Upper lobe of left lung (tissue), 6 donors: ENCODE measurements around the gene VAT1L. TPM values are rescaled to one million over a fixed set of nuclear protein-coding genes. Genes with fewer than 3 reads are reported as not detected.

Experiments used
- ATAC-seq, 2 donors: fragments of 200-7000 bp; cut with Tn5 transposase; one replicate each; pipeline ENCODE4 v1.9.1; 2022; ENCODE audit warnings: mild to moderate bottlenecking in 2 of 2, moderate library complexity in 2 of 2; ENCODE audit not compliant: low FRiP score in 2 of 2
- DNase-seq, 2 donors: peaks; one replicate each; pipeline ENCODE4 v3.0.0-alpha.2; 2019 to 2020
- H3K27ac ChIP-seq, 4 donors: fragments of 200-600 bp; sonication (generic); one replicate each; pipeline ENCODE4 v1.5.1; 2016 to 2019
- H3K27me3 ChIP-seq, 4 donors: fragments of 200-600 bp; sonication (generic); one replicate each; pipeline ENCODE4 v1.5.1; 2017 to 2019
- H3K36me3 ChIP-seq, 4 donors: fragments of 200-600 bp; sonication (generic); one replicate each; pipeline ENCODE4 v1.5.1; 2016 to 2019
- H3K4me1 ChIP-seq, 4 donors: fragments of 200-600 bp; sonication (generic); one replicate each; pipeline ENCODE4 v1.5.1; 2018 to 2019
- H3K4me3 ChIP-seq, 4 donors: fragments of 200-600 bp; sonication (generic); one replicate each; pipeline ENCODE4 v1.5.1; 2017 to 2019; ENCODE audit warnings: mild to moderate bottlenecking in 2 of 4, moderate library complexity in 1 of 4
- H3K9me3 ChIP-seq, 4 donors: fragments of 200-600 bp; sonication (generic); one replicate each; pipeline ENCODE4 v1.5.1; 2018 to 2019
- CTCF ChIP-seq, 6 experiments: fragments of 450-650 bp in 4 of 6; fragments of 200-600 bp in 2 of 6; sonication (generic) in 2 of 6; IDR thresholded peaks; one replicate each; pipeline ENCODE4 v1.5.1; 2016 to 2019; ENCODE audit warnings: antibody characterized with exemption in 6 of 6
- EP300 ChIP-seq, 4 donors: sonication (generic); formaldehyde crosslinking; IDR thresholded peaks; one replicate each; pipeline ENCODE4 v1.5.1; 2017; ENCODE audit warnings: antibody characterized with exemption in 4 of 4, control low read depth in 2 of 4
- POLR2A ChIP-seq, 4 donors: fragments of 450-650 bp; IDR thresholded peaks; one replicate each; pipeline ENCODE4 v1.5.1; 2016 to 2017; ENCODE audit warnings: antibody characterized with exemption in 4 of 4, mild to moderate bottlenecking in 2 of 4
- POLR2AphosphoS5 ChIP-seq, 2 donors: sonication (generic); formaldehyde crosslinking; IDR thresholded peaks; one replicate each; pipeline ENCODE4 v1.5.1; 2017; ENCODE audit warnings: antibody characterized with exemption in 2 of 2
- WGBS, 2 donors: methylation state at CpG; one replicate each; pipeline ENCODE4 v1.1.5; 2017 to 2018; 5-methylcytosine and 5-hydroxymethylcytosine counted together
- total RNA-seq, 6 donors: library from RNA; depleted of rRNA in 4 of 6; stranded (reverse); fragments of >200 nt in 4 of 6; gene quantifications; one replicate each; pipeline versions ENCODE4 v1.1.0 to v1.2.1, GENCODE V29; 2016 to 2021
- donor health status: DM: no; HTN: no; CAD: no; lungs with moderate emphysema.
- donor health status: DM: no; HTN: yes; CAD: no; lungs with severe emphysema.

VAT1L gene
- under 1 TPM in 4 of 6 donors, not detected in 2; under 0.01 to 0.59 (median 0.27) TPM for total RNA-seq

GRCh38 chr16:77788181-77789084 lies at the start of gene VAT1L:
VAT1L (plus strand) TSS chr16:77788564; CDS start chr16:77788683, 119 bp downstream.
- H3K27me3 ChIP-seq: peaks cover 0 to 24% (median 12%) of the 10 kb centered on the region in 4 donors
- H3K4me3 ChIP-seq: peak within 1 kb of the TSS; percentile 28 to 48 (median 40)
- no peaks in the 10 kb centered on the region for H3K9me3 ChIP-seq
- ATAC-seq: peak in 1 of 2 donors; percentile 84
- peaks cover 11 to 17% (median 15%) of the 10 kb centered on the region in 4 donors for H3K4me1 ChIP-seq
- no peaks in the 10 kb centered on the region for H3K36me3 ChIP-seq
- 0 to 1% methylated on average over 1 to 66 of the region's 78 CpGs for WGBS, 2 donors
- peak in 1 of 2 donors; percentile 86 for DNase-seq
- TF ChIP-seq POLR2AphosphoS5 (IDR thresholded peaks at IDR 0.05) (no peak), EP300 (IDR thresholded peaks at IDR 0.05) (no peak), CTCF (IDR thresholded peaks at IDR 0.05) (no peak), POLR2A (IDR thresholded peaks at IDR 0.05) (no peak)
- H3K27ac ChIP-seq: no peak within 1 kb of the TSS

DNA sequence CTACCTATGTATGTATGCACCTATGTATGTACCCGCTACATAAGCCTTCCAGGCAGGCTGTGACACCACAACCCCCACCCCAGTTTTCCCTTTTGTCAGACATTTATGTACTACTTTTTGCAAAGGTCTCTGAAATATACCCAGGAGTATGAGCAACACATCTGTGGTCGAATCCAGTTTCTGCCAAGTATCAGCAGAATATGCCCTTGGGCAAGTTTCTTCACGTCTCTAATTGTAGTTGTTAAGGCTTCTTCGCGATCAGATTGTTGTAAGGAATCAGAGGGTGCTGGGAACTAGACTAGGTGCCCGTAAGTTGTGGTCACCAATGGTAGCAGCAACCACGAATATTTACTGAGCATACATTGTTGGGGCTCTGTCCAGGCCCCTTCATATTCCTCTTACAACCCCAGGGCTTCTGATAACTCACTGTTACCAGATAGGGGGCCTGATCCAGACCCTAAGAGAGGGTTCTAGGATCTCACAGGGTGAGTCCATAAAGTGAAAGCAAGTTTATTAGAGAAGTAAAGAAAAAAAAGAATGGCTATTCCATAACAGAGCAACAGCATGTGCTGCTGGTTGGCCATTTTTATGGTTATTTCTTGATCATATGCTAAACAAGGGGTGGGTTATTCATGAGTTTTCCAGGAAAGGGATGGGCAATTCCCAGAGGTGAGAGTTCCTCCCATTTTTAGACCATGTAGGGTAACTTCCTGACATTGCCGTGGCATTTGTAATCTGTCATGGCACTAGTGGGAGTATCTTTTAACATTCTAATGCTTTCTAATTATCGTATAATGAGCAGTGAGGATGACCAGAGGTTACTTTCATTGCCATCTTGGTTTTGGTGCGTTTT lies 49.4 kb upstream of the VAT1L start:
- H3K9me3 ChIP-seq: no peaks in the 10 kb centered on the region
- no peak overlapping the region for H3K4me3 ChIP-seq
- H3K4me1 ChIP-seq: no peaks in the 10 kb centered on the region
- H3K27me3 ChIP-seq: no peaks in the 10 kb centered on the region
- TF ChIP-seq POLR2A (IDR thresholded peaks at IDR 0.05) (no peak), POLR2AphosphoS5 (IDR thresholded peaks at IDR 0.05) (no peak)
- whole genome bisulfite sequencing, 2 donors: 79 to 89% methylated on average over 10 of the region's 10 CpGs
- no peak overlapping the region for H3K27ac ChIP-seq
- no peak for ATAC-seq
- H3K36me3 ChIP-seq: no peaks in the 10 kb centered on the region
- DNase-seq: no peak

GRCh38 chr16:77739559-77739892 lies 48.8 kb upstream of the VAT1L start:
- no peak for ATAC-seq
- 80 to 90% methylated on average over 1 of the region's 1 CpG for WGBS, 2 donors
- TF ChIP-seq POLR2AphosphoS5 (IDR thresholded peaks at IDR 0.05) (no peak), CTCF (IDR thresholded peaks at IDR 0.05) (no peak), POLR2A (IDR thresholded peaks at IDR 0.05) (no peak), EP300 (IDR thresholded peaks at IDR 0.05) (no peak)

GRCh38 chr16:77744141-77744540 lies 44.2 kb upstream of the VAT1L start:
- ATAC-seq: no peak
- no peak for TF ChIP-seq CTCF (IDR thresholded peaks at IDR 0.05)
- TF ChIP-seq POLR2A (IDR thresholded peaks at IDR 0.05): no peak
- no peak for TF ChIP-seq EP300 (IDR thresholded peaks at IDR 0.05)
- no peak for TF ChIP-seq POLR2AphosphoS5 (IDR thresholded peaks at IDR 0.05)
- no peak overlapping the region for H3K4me3 ChIP-seq
- no peak overlapping the region for H3K27ac ChIP-seq
- no peaks in the 10 kb centered on the region for H3K27me3 ChIP-seq
- H3K4me1 ChIP-seq: no peaks in the 10 kb centered on the region
- no peaks in the 10 kb centered on the region for H3K9me3 ChIP-seq
- WGBS, 2 donors: 62 to 76% methylated on average over 4 of the region's 4 CpGs
- no peak for DNase-seq
- no peaks in the 10 kb centered on the region for H3K36me3 ChIP-seq

More at GRCh38 chr16:77739559-77739892, 48.8 kb upstream of the VAT1L start:
- no peak for DNase-seq
- H3K27ac ChIP-seq: no peak overlapping the region
- H3K4me3 ChIP-seq: no peak overlapping the region
- no peaks in the 10 kb centered on the region for H3K36me3 ChIP-seq
- no peaks in the 10 kb centered on the region for H3K4me1 ChIP-seq
- H3K27me3 ChIP-seq: no peaks in the 10 kb centered on the region
- H3K9me3 ChIP-seq: no peaks in the 10 kb centered on the region

- WGBS, 2 donors: 71 to 77% methylated on average over 1 of the region's 1 CpG
- DNase-seq: no peak
- H3K9me3 ChIP-seq: no peaks in the 10 kb centered on the region
- no peaks in the 10 kb centered on the region for H3K36me3 ChIP-seq
- no peaks in the 10 kb centered on the region for H3K4me1 ChIP-seq
- H3K27me3 ChIP-seq: no peaks in the 10 kb centered on the region
- ATAC-seq: no peak
- H3K27ac ChIP-seq: no peak overlapping the region
- H3K4me3 ChIP-seq: no peak overlapping the region
- TF ChIP-seq CTCF (IDR thresholded peaks at IDR 0.05) (no peak), POLR2AphosphoS5 (IDR thresholded peaks at IDR 0.05) (no peak)
These were observed 42.4 kb upstream of the VAT1L start for GRCh38 chr16:77745972-77746371.
